Measurements from ENCODE around the gene TMEM109.

The TMEM109 gene

GRCh38 chr11:60873533-60873932, 40.4 kb upstream of the TMEM109 start:
- no peak for DNase-seq (ENCODE audit: low read depth)
- no peak overlapping the region for H3K4me3 ChIP-seq (ENCODE audit: low read depth, low read length)
- no peak for TF ChIP-seq CTCF (IDR thresholded peaks at IDR 0.05; ENCODE audit: control insufficient read depth, extremely low read depth, insufficient read depth)

- DNase-seq (ENCODE audit: low read depth), result no peak
- TF ChIP-seq CTCF (IDR thresholded peaks at IDR 0.05; ENCODE audit: control insufficient read depth, extremely low read depth, insufficient read depth), result no peak
- H3K4me3 ChIP-seq (ENCODE audit: low read depth, low read length), result no peak overlapping the region
Measured at GRCh38 chr11:60874421-60875365, 39.3 kb upstream of the TMEM109 start.

- H3K4me3 ChIP-seq (ENCODE audit: low read depth, low read length), result no peak overlapping the region
- no peak for TF ChIP-seq CTCF (IDR thresholded peaks at IDR 0.05; ENCODE audit: control insufficient read depth, extremely low read depth, insufficient read depth)
- no peak for DNase-seq (ENCODE audit: low read depth)
Measured at GRCh38 chr11:60875366-60876167, 38.4 kb upstream of the TMEM109 start.

GRCh38 chr11:60876168-60876485, 37.8 kb upstream of the TMEM109 start:
- DNase-seq (ENCODE audit: low read depth), result no peak
- TF ChIP-seq CTCF (IDR thresholded peaks at IDR 0.05; ENCODE audit: control insufficient read depth, extremely low read depth, insufficient read depth), result no peak
- H3K4me3 ChIP-seq (ENCODE audit: low read depth, low read length), result no peak overlapping the region

GRCh38 chr11:60878245-60879101, 35.5 kb upstream of the TMEM109 start:
- H3K4me3 ChIP-seq (ENCODE audit: low read depth, low read length), result no peak overlapping the region
- DNase-seq (ENCODE audit: low read depth), result no peak
- TF ChIP-seq CTCF (IDR thresholded peaks at IDR 0.05; ENCODE audit: control insufficient read depth, extremely low read depth, insufficient read depth), result no peak

- H3K4me3 ChIP-seq (ENCODE audit: low read depth, low read length), result no peak overlapping the region
- TF ChIP-seq CTCF (IDR thresholded peaks at IDR 0.05; ENCODE audit: control insufficient read depth, extremely low read depth, insufficient read depth), result no peak
- no peak for DNase-seq (ENCODE audit: low read depth)
Measured at GRCh38 chr11:60879104-60879503, 34.9 kb upstream of the TMEM109 start.
